ENCODE data around the gene OR5H6.
"Not testable (repeated sequence)": the region's sequence is repeated elsewhere in the genome, so short reads cannot be mapped to it uniquely, and the experiment has no call there.

Gene OR5H6

GRCh38 chr3:98263944-98264343 lies at the start of gene OR5H6:
Gene OR5H6, plus strand, starts transcription at chr3:98264244. Its CDS starts 89 bp downstream, at chr3:98264333.
- DNase-seq: no peak

GRCh38 chr3:98215051-98215450 lies 49.0 kb upstream of the OR5H6 start:
- DNase-seq: no peak

- DNase-seq: no peak
These were observed 40.0 kb upstream of the OR5H6 start for GRCh38 chr3:98223907-98224672.

GRCh38 chr3:98232489-98232888 lies 31.6 kb upstream of the OR5H6 start:
- DNase-seq: no peak

GRCh38 chr3:98233468-98233867 lies 30.6 kb upstream of the OR5H6 start:
- DNase-seq: no peak

- DNase-seq: no peak
These were observed 23.9 kb upstream of the OR5H6 start for GRCh38 chr3:98240131-98240530.

- no peak for DNase-seq
These were observed 21.9 kb upstream of the OR5H6 start for GRCh38 chr3:98242155-98242554.

GRCh38 chr3:98243843-98244242 lies 20.2 kb upstream of the OR5H6 start:
- DNase-seq: no peak

GRCh38 chr3:98246142-98246541 lies 17.9 kb upstream of the OR5H6 start:
- DNase-seq: no peak

GRCh38 chr3:98256026-98256425 lies 8.0 kb upstream of the OR5H6 start:
- DNase-seq: not testable (repeated sequence)

- DNase-seq: no peak
These were observed 4.3 kb upstream of the OR5H6 start for GRCh38 chr3:98259707-98260106.

GRCh38 chr3:98262046-98262445 lies 2.0 kb upstream of the OR5H6 start:
- DNase-seq: no peak

- no peak for DNase-seq
These were observed 5.8 kb downstream of the OR5H6 start for GRCh38 chr3:98269846-98270245.

- DNase-seq: no peak
These were observed 8.1 kb downstream of the OR5H6 start for GRCh38 chr3:98272126-98272525.

GRCh38 chr3:98274914-98275313 lies 10.9 kb downstream of the OR5H6 start:
- DNase-seq: no peak

- DNase-seq: no peak
These were observed 18.2 kb downstream of the OR5H6 start, which contains the start of gene OR5H2 for GRCh38 chr3:98282205-98282604. Gene OR5H2, plus strand, starts transcription at chr3:98282505. Its CDS starts 398 bp downstream, at chr3:98282903.

- no peak for DNase-seq
These were observed 26.9 kb downstream of the OR5H6 start for GRCh38 chr3:98290916-98291315.

GRCh38 chr3:98291332-98291957 lies 27.4 kb downstream of the OR5H6 start:
- DNase-seq: no peak
